Tongue (tissue), 2 donors: ENCODE results near the gene RAD51B. TPM values are rescaled to one million over a fixed set of nuclear protein-coding genes. Genes with fewer than 3 reads are reported as not detected.
"Not testable (repeated sequence)": the region's sequence is repeated elsewhere in the genome, so short reads cannot be mapped to it uniquely, and the experiment has no call there.

Experiments
- DNase-seq: peaks from one replicate; pipeline ENCODE4 v3.0.0-alpha.2; 2015
- total RNA-seq: library from RNA; depleted of rRNA; stranded (reverse); fragments of >200 nt; gene quantifications from one replicate; pipeline ENCODE4 v1.2.3, GENCODE V29; 2014

Gene RAD51B
- total RNA-seq, 1 donor from 2014 or later, result 37.8 TPM

DNA sequence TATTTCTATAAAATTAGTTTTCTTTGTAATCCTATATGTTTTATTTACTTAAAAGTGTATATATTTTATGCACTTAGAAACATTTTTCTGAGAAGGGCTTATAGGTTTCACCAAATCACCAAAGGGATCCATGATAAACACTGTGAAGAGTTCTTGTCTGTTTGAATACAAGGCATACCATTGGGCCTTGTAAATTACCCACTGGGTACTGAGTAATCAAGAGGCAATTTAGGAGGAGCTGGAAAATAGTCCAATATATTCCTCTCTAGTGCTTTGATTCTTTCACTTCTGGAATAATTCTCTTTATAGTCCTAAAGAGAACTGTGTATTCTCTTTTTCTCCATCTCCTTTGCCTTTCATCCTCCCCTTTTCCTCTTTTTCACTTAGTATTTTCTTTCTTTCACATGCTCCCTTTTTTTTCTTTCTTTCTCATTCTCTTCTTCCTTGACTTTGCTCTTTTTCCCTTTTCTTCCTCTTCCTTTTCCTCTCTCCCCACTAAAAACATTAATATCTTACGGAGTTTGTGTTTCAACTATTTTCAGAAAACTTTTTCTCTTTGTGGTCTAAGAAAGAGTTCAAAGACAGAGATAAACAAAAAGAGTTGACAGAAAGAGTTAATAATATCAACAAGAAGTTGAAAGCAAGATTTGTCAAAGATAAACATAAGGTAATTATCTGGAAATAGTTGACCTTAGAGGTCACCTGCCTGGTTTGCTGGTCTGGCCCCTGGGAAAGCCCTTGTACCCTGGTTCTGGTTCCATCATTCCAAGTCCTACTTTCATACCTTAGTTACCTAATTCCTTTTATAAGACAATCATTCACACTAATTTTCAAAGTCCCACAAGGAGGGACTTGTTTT lies 435.3 kb downstream of the RAD51B start:
- no peak for DNase-seq

DNA sequence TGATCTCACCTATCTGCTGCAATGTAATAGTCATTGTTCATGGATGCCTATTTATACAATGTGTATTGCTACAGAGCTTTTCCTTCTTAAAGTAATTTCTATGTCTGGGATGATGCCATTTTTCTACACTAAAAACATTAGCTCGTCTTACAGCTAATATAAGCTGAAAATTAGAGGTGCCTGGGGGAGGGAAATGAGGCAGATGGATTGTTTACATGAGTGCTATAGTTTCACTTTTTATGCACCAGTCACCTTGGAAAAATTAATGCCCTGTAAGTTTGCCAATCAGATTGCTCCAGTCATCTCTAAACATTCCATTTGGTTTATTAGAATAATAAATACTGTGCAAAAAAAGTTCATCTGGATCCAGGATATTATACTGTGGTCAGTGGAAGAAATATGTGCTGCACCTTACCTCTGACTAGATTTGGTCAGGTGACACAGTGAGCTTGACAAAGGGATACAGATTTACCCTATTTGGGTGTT lies 436.2 kb downstream of the RAD51B start:
- DNase-seq, result no peak

DNA sequence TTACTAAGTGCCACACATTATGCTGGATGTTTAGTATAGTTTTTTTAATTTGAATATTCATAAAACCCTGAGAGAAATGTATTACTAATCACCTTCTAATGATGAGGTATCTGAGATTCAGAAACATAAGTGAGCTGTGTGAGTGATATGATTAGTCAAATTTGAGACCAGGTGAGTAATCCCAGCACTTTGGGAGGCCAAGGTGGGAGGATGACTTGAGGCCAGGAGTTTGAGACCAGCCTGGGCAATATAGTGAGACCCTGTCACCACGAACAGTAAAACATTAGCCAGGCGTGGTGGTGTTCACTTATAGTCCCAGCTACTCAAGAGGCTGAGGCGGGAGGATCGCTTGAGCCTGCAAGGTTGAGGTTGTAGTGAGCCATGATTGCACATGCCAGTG lies 438.4 kb downstream of the RAD51B start:
- no peak for DNase-seq

DNA sequence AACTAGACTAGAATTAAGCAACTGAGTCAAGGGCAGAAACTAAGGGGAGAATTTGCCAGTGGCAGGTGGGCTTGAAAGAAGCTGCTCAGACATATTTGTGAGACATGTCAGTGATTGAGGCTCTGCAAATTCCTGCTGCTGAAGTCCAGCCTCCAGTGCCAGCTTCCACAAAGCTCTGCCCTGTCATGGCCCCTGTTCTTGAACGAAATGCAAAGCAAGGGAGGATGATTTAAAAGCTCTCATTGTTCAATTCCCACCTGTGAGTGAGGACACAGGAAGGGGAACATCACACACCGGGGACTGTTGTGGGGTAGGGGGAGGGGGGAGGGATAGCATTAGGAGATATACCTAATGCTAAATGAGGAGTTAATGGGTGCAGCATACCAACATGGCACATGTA lies 439.4 kb downstream of the RAD51B start:
- DNase-seq, result not testable (repeated sequence)

DNA sequence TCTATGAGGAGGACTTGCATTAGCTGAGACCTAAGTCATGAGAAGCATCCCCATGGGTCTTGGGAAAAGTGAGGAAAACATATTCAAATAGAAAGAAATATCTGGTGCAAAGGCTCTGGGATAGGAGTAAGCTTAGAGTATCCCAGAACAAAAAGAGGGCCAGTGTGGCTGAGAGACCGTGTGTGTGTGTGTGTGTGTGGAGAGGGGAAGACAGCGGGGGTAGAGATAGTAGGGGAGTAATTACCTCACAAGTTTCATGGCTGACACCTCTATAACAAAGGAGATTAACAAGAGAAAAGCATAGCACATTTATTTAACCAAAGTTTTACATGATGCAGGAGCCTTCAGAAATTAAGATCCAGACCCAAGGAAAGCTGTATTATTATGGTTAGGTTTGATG lies 440.5 kb downstream of the RAD51B start:
- DNase-seq, result no peak

DNA sequence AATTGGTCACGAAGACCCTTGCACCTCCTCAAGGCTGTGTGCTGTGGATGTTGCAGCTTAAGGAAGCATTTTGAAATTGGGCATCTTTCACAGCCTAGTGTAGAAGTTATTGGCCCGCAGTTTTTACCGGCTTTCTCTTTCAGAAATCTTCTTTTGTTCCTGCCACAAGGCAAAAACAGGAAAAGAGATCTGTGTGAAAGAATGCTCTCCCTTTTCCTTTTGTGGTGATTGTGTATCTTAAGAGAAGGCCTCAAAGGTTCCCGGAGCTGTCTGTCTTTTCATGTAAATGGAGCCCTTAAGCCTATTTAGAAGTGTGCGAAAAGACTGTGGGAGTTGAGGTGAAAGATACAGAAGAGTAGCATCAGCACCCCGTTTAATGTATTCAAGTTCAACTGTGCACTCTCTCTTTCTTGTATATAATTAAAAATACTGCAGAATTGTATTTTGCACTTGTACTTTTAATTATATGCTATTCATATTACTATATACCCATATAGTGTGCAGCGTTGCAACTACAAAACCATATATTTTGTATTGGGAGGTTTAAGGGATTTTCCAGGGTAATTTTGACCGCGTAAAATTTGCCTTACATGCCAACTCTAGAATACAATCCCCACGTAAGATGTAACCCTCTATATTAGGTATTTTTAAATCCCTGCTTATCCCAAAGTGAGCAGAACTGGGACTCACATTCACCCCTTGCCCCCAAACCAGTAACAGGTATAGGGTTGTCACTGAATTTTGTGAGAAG lies 441.7 kb downstream of the RAD51B start:
- no peak for DNase-seq

DNA sequence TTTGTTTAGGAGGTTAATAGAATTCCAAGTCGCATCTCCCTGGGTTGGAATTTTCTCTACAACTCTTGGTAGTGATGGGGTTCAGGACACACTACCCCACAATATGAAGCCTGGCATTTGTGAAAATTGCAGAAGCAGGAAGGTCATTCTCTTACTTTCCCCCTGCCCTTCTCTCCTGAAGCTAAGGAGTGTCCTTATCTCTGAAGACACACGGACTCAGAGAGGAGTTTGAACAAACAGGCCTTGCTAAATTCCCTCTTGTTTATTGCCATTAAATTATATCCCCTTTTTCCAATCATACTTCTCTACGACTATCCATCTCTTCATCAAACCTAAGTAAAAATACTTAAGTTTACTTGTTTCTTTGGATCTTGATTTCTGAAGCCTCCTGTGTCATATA lies 443.0 kb downstream of the RAD51B start:
- DNase-seq, result no peak

DNA sequence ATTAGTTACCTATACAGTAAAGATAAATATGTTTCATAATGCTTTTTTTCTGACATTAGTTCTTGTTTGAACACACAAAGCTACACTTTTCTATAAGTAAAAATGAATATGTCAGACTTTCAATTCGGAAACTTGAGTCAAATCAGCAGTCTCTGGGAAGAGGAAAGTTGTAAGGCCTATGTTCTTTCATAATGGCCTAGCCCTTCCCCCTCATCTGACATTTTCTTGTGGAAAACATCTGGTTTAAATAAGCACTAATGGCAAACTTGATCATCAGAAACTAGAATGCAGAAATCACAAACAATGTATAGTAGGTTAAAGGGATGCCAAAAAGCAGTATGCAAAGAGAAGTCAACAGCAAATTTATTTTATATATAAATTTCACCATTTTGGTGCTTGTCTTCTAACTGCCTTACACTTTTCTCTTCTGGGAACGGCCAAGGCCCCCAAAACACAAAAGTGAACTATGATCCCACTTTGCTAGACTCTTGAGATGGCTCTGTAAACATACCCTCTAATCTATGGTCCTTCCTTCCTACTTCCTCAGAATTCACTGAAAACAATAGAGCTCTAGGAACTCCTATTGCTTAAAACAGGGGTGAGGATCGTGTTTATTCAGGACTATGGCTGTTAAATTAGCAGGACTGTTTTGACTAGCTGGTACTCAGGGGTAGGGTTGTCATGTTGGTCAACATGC lies 444.1 kb downstream of the RAD51B start:
- DNase-seq, result peak; percentile 61

DNA sequence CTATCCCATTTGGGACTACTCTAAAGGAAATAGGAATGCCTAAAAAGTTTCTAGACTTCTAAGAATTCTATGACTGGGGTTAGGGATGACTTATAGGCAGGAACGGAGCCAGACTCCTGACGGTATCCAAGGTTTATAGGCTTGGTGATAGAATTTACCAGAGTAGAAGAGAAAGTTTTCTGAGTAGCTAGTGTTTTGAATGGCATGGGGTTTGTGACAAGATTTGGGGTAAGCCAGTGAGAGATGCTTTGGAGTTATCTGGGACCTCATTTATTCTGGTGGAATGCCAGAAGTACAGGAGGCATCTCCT lies 444.6 kb downstream of the RAD51B start:
- DNase-seq, result no peak

DNA sequence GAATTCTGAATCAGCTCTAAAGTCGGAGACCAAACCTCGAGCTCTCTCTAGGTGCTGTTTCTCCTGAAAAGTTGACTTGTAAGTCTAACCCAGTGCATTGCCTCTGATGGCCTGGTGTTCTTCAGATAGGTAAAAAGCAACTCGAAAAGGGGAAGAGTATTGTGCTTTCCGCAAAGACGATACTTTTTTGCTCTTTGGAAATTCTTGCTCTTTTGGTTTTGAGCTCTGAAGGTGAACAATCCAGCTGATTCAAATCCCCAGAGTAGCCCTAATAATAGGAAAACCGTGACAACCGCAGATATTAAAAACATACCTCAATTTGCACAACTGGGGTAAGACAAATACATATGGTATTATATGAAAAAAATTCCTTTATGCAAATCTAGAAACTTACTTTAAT lies 447.4 kb downstream of the RAD51B start:
- no peak for DNase-seq

DNA sequence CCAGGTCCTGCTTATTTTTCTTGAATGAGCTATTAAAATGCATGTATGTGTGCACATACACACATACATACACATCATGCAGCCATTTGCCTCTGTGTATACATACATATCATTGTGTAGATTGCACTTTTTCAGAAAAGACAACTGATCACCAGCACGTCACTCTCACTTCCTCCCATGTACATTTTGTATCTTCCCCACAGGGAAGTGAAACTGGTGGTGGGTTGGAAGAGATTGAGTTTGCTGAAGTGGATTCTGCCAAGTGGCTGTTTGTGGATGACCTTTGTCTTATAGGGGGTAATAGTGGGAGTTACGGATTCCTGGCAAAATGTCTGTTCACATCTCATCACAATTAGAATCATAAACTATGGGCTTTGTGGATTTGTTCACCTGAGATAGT lies 448.6 kb downstream of the RAD51B start:
- DNase-seq, result no peak

DNA sequence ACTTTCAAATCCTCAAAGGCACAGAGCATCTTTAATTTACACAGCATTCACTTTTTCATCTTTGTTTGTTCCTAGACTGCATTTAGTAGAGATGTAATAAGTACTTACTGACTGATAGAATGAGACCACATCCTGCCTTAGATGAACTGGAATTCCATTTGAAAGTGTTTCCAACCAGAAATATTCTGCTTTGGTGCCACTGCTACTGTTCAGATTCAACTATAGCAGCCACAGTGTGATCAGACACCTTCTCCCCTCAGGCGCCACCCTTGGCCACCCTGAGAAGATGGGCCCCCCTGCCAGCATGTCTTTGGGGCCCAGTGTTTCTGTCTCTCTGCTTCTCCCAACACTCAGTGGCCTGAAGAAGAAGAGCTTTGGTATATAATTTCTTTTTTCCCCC lies 449.1 kb downstream of the RAD51B start:
- DNase-seq, result no peak

DNA sequence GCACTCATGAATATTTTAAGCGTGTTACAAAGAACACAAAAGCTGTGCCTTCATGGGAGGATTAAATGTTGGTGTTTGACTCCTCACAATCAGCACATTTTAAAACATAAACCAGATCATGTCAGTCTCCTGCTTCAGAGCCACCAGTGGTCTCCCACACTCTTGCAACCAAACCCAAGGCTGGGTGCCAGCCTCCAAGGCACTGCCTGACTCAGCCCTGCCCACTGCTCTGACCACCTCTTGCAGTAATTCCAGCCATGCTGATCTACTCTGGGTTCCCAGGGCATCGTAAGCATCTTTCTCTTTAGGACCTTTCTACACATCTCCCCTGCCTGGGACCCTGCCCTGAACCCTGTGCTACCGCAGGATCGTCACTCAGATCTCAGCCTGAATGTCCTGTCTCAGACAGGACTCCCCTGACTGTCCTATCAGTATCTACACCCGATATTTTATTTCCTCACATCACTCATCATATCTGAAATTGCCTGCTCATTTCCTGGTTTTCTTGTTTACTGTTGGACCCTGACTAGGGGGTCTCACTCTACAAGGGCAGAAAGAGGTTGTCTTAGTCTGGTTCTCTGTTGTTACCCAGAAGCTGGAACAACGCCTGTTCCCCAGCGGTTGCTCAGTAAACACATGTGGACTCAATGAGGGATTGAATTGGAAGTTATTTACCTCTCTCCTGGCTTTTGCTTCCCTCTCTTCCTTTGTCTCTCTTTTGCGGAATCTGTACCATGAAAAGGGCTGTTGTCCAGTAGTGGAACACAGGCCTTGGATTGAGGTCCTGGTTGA lies 449.8 kb downstream of the RAD51B start:
- DNase-seq, result no peak

DNA sequence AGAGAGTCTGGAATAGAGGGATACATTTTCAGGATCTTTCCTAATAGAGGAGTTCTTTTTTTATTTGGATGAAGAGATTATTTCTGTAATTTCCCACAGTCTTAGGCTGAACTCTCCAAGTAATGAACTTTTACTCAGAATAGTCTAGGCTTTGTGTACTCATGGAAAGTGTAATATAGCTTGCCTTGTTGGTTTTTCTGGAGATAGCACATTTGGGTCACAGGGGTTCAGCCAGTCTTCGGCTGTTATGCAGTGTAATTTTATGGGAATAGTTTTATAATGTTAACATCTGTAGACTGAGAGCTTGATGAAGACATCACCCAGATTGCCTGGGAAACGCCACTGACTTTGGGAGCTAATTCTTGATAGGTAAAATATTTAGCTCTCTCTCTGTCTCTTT lies 450.8 kb downstream of the RAD51B start:
- DNase-seq, result no peak

DNA sequence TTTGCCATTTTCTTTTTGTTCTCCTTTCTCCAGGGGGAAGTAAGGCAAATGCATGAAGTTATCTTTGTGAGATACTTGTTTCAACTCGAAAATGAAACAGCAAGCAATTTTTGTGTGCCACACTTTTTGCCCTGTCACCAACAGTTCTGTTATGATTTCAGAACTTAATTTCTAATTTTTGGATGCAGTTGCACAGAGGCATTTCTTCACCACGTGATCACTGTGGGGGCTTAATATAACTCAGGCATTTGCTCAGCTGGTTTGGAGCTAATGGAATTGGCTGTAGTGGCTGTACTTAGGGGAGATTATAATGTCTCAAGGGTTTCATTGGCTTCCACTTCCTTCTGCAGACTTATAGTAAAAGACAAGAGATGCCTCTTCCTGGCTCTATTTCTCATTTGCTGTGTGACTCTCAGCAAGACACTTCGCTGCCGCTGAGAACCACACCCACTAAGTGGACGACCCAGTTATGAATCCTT lies 452.4 kb downstream of the RAD51B start:
- no peak for DNase-seq

DNA sequence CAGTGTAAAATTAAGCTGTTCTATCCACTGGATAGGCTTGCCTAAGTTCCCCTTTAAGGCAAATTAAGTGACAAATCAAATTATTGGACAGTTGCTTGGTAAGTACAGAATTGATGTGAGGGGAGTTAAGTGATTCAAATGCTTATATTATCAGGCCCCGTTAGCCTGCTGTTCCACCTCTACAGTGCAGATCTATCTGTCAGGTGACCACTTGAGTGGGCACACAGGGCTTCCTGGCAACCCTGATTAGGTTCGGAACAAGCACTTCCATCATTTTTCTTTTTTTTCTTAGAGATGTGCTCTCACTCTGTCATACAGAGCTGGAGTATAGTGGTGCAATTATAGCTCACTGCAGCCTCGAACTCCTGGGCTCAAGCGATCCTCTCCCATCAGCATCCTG lies 453.8 kb downstream of the RAD51B start:
- DNase-seq, result no peak

DNA sequence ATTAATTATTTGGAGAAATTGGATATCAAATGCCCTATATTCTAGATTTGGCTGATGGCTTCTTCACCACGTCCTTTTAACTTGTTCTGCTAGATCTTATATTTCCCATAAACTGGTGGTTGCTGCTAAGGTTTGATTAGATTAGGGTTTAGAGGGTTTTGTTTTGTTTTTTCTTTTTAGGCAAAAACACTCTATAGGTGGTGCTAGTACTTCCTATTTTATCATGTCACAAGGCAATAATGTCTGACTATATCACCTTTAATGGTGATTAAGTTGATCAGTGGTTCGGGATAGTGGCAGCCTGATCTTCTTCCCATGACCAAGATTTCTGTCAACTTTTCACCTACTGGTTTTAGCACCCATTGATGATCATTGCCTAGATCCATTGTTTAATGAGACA lies 455.1 kb downstream of the RAD51B start:
- DNase-seq, result no peak

DNA sequence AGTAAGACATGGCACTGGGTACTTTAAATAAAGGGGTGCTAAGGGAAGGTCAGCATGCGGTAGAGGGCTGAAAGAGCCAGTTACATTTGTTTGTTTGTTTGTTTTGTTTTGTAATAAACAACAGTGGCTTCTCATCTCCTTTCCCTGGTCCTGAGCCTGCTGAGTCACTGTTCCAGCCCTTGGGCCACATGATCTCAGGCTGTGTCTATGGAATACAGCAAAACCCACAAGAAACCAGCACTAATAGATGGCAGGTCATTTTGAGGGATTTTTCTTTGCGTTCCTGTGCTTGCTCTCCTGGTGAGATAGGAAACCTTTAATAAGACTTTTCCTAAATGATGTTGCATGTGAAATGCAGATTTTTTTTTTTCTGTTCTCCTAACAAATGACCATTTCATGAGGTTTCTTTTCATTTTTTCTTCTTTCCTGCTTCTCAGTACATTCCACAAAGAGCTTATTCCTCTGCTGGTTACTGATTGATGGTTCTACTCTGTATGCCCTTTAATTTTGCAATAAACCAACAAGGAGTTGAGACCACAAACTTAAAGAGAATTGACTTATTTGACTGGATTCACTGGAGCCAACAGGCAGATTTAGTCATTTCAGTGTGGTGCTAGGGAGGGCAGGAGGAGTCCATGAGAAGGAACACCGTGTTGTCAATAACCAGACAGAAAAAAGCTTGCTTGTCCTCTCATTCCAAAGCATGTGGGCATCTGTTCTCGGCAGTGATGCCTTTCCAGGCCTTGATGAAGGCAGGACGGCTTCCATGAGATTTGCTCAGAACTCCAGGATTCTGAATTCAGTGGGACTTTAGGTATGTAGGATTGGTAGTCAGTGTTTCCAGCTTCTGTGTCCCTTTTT lies 459.2 kb downstream of the RAD51B start:
- no peak for DNase-seq

DNA sequence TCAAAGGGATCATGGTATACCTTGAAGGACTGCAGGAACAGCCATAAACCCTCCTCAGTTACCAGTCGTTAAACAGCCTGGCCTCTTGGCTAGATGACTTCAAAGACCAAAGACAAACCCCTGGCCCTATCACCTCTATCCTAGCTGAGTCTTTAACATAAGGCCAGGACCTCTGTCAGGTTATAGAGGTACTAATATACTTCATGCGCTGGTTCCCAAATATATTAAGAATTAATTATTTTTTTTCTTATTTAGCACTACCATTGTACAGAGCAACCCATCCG lies 459.8 kb downstream of the RAD51B start:
- DNase-seq, result no peak

DNA sequence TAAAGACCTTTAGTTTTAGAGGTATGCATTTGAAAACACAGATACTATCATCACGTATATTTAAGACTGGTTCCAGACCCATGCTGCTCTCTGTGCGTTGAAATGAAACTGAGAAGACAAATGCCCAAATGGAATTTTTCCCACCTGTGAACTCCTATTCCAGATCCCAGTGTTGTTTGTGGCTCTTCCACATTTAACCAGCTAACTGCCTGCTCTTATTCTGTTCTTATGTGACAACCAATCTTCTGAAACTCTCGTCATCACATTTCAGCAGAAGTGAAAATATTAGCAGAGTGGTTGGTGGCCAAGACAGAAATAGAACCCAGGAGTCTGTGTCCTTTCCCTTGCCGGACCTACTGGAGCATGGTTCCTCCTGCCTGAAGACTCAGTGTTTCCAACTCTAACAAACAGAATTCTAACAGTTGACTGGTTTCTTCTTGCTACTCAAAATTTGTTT lies 460.2 kb downstream of the RAD51B start:
- DNase-seq, result no peak

DNA sequence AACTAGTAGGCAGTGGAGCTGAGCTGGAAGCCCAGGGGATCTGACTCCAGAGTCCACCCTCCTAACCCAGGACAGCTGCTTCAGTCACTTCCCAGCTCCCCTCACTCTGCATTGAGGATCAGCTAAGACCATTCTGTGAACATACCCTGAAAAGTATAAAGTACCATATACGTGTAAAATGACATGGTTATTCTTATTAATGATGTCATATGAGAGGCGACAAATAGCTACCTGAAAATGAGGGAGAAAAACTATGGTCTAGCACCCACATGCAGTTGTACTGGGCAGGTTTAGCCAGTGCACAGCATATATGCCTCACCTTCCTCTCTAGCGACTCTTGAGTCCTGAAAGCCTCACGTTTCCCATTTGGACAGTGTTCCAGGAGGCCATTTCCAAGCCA lies 461.9 kb downstream of the RAD51B start:
- no peak for DNase-seq
